Thyroid gland (tissue), 4 donors: Measurements from ENCODE around the gene RUVBL1.

Experiments
- POLR2A ChIP-seq, 2 donors: fragments of 450-650 bp; IDR thresholded peaks; one replicate each; pipeline ENCODE4 v1.6.1; 2017; ENCODE audit warnings: antibody characterized with exemption in 2 of 2, mild to moderate bottlenecking in 2 of 2, moderate library complexity in 1 of 2
- TF ChIP-seq, protein P1 (sequence below), 6 experiments: fragments of 200-600 bp in 3 of 6; fragments of 450-650 bp in 3 of 6; sonication (generic) in 3 of 6; IDR thresholded peaks; one replicate each; pipeline ENCODE4 v1.5.1; 2016 to 2019; ENCODE audit warnings: antibody characterized with exemption in 6 of 6, mild to moderate bottlenecking in 2 of 6, inconsistent platforms in 1 of 6, moderate library complexity in 1 of 6

DNA sequence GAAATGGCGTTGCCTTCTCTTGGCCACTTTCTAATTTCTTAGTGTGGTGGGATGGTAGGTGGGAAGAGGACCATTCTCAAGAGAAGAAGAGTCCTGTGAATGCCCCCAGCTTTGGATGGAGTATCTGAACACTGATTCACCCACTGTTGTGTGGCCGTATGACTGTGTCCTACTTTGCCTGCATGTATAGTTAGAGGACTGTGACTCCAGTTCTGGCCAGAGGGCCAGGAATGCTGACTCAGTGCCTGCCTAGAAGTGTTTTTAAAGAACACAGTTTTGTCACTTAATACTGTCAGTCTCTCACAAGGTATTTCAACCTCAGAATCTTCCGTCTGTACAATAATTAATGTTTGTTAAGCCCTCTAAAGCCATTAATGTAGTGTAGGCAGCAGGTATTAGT, 69.2 kb downstream of the RUVBL1 start:
- TF ChIP-seq, protein P1, sequence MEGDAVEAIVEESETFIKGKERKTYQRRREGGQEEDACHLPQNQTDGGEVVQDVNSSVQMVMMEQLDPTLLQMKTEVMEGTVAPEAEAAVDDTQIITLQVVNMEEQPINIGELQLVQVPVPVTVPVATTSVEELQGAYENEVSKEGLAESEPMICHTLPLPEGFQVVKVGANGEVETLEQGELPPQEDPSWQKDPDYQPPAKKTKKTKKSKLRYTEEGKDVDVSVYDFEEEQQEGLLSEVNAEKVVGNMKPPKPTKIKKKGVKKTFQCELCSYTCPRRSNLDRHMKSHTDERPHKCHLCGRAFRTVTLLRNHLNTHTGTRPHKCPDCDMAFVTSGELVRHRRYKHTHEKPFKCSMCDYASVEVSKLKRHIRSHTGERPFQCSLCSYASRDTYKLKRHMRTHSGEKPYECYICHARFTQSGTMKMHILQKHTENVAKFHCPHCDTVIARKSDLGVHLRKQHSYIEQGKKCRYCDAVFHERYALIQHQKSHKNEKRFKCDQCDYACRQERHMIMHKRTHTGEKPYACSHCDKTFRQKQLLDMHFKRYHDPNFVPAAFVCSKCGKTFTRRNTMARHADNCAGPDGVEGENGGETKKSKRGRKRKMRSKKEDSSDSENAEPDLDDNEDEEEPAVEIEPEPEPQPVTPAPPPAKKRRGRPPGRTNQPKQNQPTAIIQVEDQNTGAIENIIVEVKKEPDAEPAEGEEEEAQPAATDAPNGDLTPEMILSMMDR (IDR thresholded peaks at IDR 0.05), result no peak
- no peak for TF ChIP-seq POLR2A (IDR thresholded peaks at IDR 0.05)
